Urothelium cell line (cell line): ENCODE measurements around the gene SMOC2.
"Not testable (repeated sequence)": the region's sequence is repeated elsewhere in the genome, so short reads cannot be mapped to it uniquely, and the experiment has no call there.

ENCODE experiments used
- DNase-seq: peaks from one replicate; pipeline ENCODE4 v3.0.0; 2011; ENCODE audit warnings: low spot score, mixed read lengths
- FAIRE-seq: peaks from 2 replicates; lab custom pipeline; 2011; peaks lifted over from hg19 to GRCh38; lab: Jason Lieb, UNC

Gene SMOC2

GRCh38 chr6:168563656-168564055 is 122.7 kb downstream of the SMOC2 start:
- DNase-seq (no peak), FAIRE-seq (no peak)

GRCh38 chr6:168565112-168565511 is 124.1 kb downstream of the SMOC2 start:
- DNase-seq = no peak
- FAIRE-seq = no peak

- FAIRE-seq (no peak), DNase-seq (no peak)
Observed at GRCh38 chr6:168570211-168570610, 129.2 kb downstream of the SMOC2 start.

- DNase-seq (no peak), FAIRE-seq (no peak)
Observed at GRCh38 chr6:168571268-168571667, 130.3 kb downstream of the SMOC2 start.

GRCh38 chr6:168573276-168573835 is 132.4 kb downstream of the SMOC2 start:
- DNase-seq, FAIRE-seq: not testable (repeated sequence)

- FAIRE-seq (no peak), DNase-seq (no peak)
Observed at GRCh38 chr6:168574075-168574698, 133.2 kb downstream of the SMOC2 start.

- FAIRE-seq = no peak
- no peak for DNase-seq
Observed at GRCh38 chr6:168574699-168575195, 133.8 kb downstream of the SMOC2 start.

- DNase-seq (no peak), FAIRE-seq (no peak)
Observed at GRCh38 chr6:168575346-168576098, 134.5 kb downstream of the SMOC2 start.

- no peak for DNase-seq
- no peak for FAIRE-seq
Observed at GRCh38 chr6:168576388-168576787, 135.4 kb downstream of the SMOC2 start.

GRCh38 chr6:168577496-168577895 is 136.5 kb downstream of the SMOC2 start:
- FAIRE-seq (no peak), DNase-seq (no peak)

- FAIRE-seq (no peak), DNase-seq (no peak)
Observed at GRCh38 chr6:168578036-168578435, 137.1 kb downstream of the SMOC2 start.

- FAIRE-seq = no peak
- no peak for DNase-seq
Observed at GRCh38 chr6:168581236-168581635, 140.3 kb downstream of the SMOC2 start.

GRCh38 chr6:168581706-168582105 is 140.7 kb downstream of the SMOC2 start:
- DNase-seq (no peak), FAIRE-seq (no peak)

- no peak for FAIRE-seq
- DNase-seq = no peak
Observed at GRCh38 chr6:168582571-168582981, 141.6 kb downstream of the SMOC2 start.

- FAIRE-seq (no peak), DNase-seq (no peak)
Observed at GRCh38 chr6:168583126-168583525, 142.1 kb downstream of the SMOC2 start.

GRCh38 chr6:168583821-168584220 is 142.8 kb downstream of the SMOC2 start:
- FAIRE-seq (no peak), DNase-seq (no peak)

GRCh38 chr6:168584249-168584648 is 143.3 kb downstream of the SMOC2 start:
- FAIRE-seq = no peak
- no peak for DNase-seq

- FAIRE-seq = no peak
- DNase-seq = no peak
Observed at GRCh38 chr6:168584671-168585070, 143.7 kb downstream of the SMOC2 start.

- no peak for FAIRE-seq
- no peak for DNase-seq
Observed at GRCh38 chr6:168585441-168585840, 144.5 kb downstream of the SMOC2 start.

GRCh38 chr6:168589275-168589674 is 148.3 kb downstream of the SMOC2 start:
- DNase-seq (no peak), FAIRE-seq (no peak)

- FAIRE-seq = no peak
- no peak for DNase-seq
Observed at GRCh38 chr6:168590406-168590805, 149.4 kb downstream of the SMOC2 start.

GRCh38 chr6:168596344-168596743 is 155.4 kb downstream of the SMOC2 start:
- no peak for FAIRE-seq
- DNase-seq = no peak
